ENCODE measurements around the gene MYBL2.

MYBL2 gene

GRCh38 chr20:43655937-43656336, 11.0 kb upstream of the MYBL2 start:
- DNase-seq (ENCODE audit: low spot score) = no peak
- no peak for TF ChIP-seq CTCF (IDR thresholded peaks at IDR 0.05; ENCODE audit: borderline replicate concordance, control extremely low read depth, extremely low read depth, insufficient read depth, missing control alignments)
- in situ Hi-C loops (cut with MboI; ENCODE audit: low sequenced_read_pairs, unreplicated experiment) = no loop called here

GRCh38 chr20:43658069-43658722, 8.7 kb upstream of the MYBL2 start:
- in situ Hi-C loops (cut with MboI; ENCODE audit: low sequenced_read_pairs, unreplicated experiment) = no loop called here

GRCh38 chr20:43658723-43659419, 8.0 kb upstream of the MYBL2 start:
- in situ Hi-C loops (cut with MboI; ENCODE audit: low sequenced_read_pairs, unreplicated experiment) = no loop called here
- no peak for DNase-seq (ENCODE audit: low spot score)
- no peak for TF ChIP-seq CTCF (IDR thresholded peaks at IDR 0.05; ENCODE audit: borderline replicate concordance, control extremely low read depth, extremely low read depth, insufficient read depth, missing control alignments)

More at GRCh38 chr20:43658069-43658722, 8.7 kb upstream of the MYBL2 start:
- TF ChIP-seq CTCF (IDR thresholded peaks at IDR 0.05; ENCODE audit: borderline replicate concordance, control extremely low read depth, extremely low read depth, insufficient read depth, missing control alignments) = no peak
- no peak for DNase-seq (ENCODE audit: low spot score)

- DNase-seq (ENCODE audit: low spot score) = no peak
- TF ChIP-seq CTCF (IDR thresholded peaks at IDR 0.05; ENCODE audit: borderline replicate concordance, control extremely low read depth, extremely low read depth, insufficient read depth, missing control alignments) = no peak
These were observed 3.8 kb upstream of the MYBL2 start for GRCh38 chr20:43662943-43663655.

GRCh38 chr20:43665466-43666176, 1.3 kb upstream of the MYBL2 start:
- no peak for DNase-seq (ENCODE audit: low spot score)
- in situ Hi-C loops (cut with MboI; ENCODE audit: low sequenced_read_pairs, unreplicated experiment) = no loop called here
- no peak for TF ChIP-seq CTCF (IDR thresholded peaks at IDR 0.05; ENCODE audit: borderline replicate concordance, control extremely low read depth, extremely low read depth, insufficient read depth, missing control alignments)

More at GRCh38 chr20:43662943-43663655, 3.8 kb upstream of the MYBL2 start:
- in situ Hi-C loops (cut with MboI; ENCODE audit: low sequenced_read_pairs, unreplicated experiment) = no loop called here

Measured in GM13976 (cell line).